ENCODE results near the gene PHF21B. TPM values are rescaled to one million over a fixed set of nuclear protein-coding genes. Genes with fewer than 3 reads are reported as not detected.

The PHF21B gene
- total and polyA plus RNA-seq, 5 donors from 2014 or later = not detected

DNA sequence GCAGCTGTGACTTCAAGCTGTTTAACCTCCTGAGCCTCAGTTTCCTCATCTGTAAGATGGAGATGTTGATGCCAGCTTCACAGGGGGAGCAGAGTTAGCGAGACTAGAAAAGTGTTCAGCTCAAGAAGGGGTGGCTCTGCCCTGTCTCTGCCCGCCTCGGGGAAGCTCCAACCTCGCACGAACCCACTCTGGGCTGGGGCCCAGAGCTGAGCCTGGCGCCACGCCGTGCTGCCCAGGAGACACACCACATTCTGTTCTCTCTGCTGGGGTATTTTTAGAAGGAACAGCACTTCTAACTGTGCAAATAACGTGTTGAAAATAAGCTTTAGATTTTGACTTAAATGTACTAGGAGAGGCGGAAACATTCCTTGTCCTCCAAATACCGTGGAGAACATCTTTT lies 74.1 kb downstream of the PHF21B start:
- Histone ChIP-seq H3K27ac (ENCODE audit: insufficient read depth, low read length, poor library complexity, severe bottlenecking) (no peak overlapping the region), H3K36me3 (ENCODE audit: control insufficient read depth, insufficient read depth, low read length) (no peaks in the 10 kb centered on the region), H3K4me1 (ENCODE audit: control insufficient read depth, insufficient read depth, low read length, poor library complexity, severe bottlenecking) (no peaks in the 10 kb centered on the region), H3K27me3 (ENCODE audit: control insufficient read depth, insufficient read depth, low read length) (no peaks in the 10 kb centered on the region), H3K9me3 (ENCODE audit: control insufficient read depth in 2 of 2, low read length in 2 of 2) (no peaks in the 10 kb centered on the region), H3K4me3 (ENCODE audit: low read depth, low read length) (no peak overlapping the region)
- Mint-ChIP-seq H3K27ac (no peak overlapping the region), H3K4me3 (no peak overlapping the region), H3K4me1 (no peaks in the 10 kb centered on the region), H3K9me3 (peaks cover 0 to 2% (median 0%) of the 10 kb centered on the region in 7 donors), H3K36me3 (no peaks in the 10 kb centered on the region), H3K27me3 (no peaks in the 10 kb centered on the region)
- DNase-seq = no peak
- ATAC-seq (ENCODE audit: low read depth in 2 of 2) = no peak

DNA sequence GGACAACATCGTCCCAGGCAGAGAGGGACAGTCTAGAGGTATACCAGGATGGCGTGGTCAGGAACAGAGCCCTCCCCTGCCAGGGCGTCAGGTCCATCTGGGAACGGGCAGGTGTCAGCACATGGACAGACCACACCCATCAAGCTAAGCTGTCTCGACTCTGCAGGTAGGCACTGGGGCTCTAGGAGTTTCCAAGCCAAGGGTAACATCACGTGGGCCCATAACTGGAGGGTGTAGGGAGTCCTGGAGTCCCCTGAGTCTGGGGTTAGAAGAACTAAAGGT lies 75.4 kb downstream of the PHF21B start:
- H3K9me3 ChIP-seq (ENCODE audit: control insufficient read depth in 2 of 2, low read length in 2 of 2) = no peaks in the 10 kb centered on the region
- ATAC-seq (ENCODE audit: low read depth in 2 of 2) (no peak), DNase-seq (no peak)
- Mint-ChIP-seq H3K36me3 (no peaks in the 10 kb centered on the region), H3K4me3 (no peak overlapping the region), H3K9me3 (no peaks in the 10 kb centered on the region), H3K27me3 (no peaks in the 10 kb centered on the region), H3K4me1 (no peaks in the 10 kb centered on the region), H3K27ac (no peak overlapping the region)
- no peak overlapping the region for H3K4me3 ChIP-seq (ENCODE audit: low read depth, low read length)
- no peaks in the 10 kb centered on the region for H3K4me1 ChIP-seq (ENCODE audit: control insufficient read depth, insufficient read depth, low read length, poor library complexity, severe bottlenecking)
- no peaks in the 10 kb centered on the region for H3K36me3 ChIP-seq (ENCODE audit: control insufficient read depth, insufficient read depth, low read length)
- H3K27me3 ChIP-seq (ENCODE audit: control insufficient read depth, insufficient read depth, low read length) = no peaks in the 10 kb centered on the region
- no peak overlapping the region for H3K27ac ChIP-seq (ENCODE audit: insufficient read depth, low read length, poor library complexity, severe bottlenecking)

DNA sequence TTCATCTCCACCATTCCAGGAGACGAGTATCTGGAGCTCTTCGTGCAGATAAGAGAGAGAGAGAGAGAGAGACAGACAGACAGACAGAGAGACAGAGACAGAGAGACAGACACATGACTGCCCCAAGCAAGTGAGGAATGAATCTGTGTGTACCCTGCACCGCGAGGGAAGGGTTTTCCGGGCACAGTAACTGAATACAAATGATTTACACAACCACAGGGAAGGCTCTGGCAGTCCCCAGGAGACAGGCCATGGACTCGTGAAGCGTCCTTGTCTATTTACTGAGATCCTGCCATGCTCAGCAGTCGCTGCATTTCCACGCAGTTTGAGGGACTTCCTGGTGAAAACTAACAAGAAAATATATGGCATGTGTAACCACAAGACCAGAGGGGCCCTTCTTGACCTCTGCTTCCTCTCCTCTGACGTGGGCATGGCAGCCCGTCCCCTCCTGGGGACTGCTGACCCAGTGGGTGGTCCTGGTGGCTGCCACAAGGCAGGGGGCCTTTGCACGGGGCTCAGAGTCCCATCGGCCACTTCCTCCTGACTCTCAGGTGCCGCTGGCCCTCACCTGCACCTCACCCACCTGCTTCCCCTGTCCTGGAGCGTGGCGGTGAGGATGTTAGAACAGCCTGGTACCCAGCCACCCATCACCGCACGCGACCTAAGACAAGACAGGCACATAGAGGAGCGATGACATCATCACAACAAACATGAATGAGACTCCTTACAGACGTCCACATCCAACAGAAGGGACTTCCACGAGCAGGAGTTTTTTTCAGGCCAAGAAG lies 75.9 kb downstream of the PHF21B start:
- no peak for DNase-seq
- H3K27me3 Mint-ChIP-seq = no peaks in the 10 kb centered on the region

DNA sequence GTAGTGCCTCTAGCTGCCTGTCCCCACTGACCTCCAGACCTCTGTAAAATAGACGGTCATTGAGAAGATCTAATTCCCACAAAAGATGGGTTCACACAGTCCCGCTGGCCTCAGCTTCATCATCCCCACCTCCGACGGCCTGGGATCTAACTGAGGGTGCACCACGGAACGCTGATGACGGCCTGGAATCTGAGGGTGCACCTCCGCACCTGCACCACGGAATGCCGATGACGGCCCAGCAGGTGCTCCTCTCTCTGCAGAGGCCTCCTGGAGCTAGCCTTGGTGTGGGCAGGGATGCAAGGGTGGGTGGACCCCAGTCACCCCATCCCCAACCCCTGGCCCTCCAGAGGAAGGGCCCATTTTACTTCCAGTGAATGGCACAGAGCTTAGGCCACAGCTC lies 77.3 kb downstream of the PHF21B start:
- no peaks in the 10 kb centered on the region for H3K4me1 Mint-ChIP-seq
- no peak overlapping the region for H3K27ac Mint-ChIP-seq
- H3K4me3 Mint-ChIP-seq = no peak overlapping the region
- no peak overlapping the region for H3K27ac ChIP-seq (ENCODE audit: insufficient read depth, low read length, poor library complexity, severe bottlenecking)
- no peaks in the 10 kb centered on the region for H3K9me3 Mint-ChIP-seq
- no peaks in the 10 kb centered on the region for H3K27me3 Mint-ChIP-seq
- no peak overlapping the region for H3K4me3 ChIP-seq (ENCODE audit: low read depth, low read length)
- no peaks in the 10 kb centered on the region for H3K4me1 ChIP-seq (ENCODE audit: control insufficient read depth, insufficient read depth, low read length, poor library complexity, severe bottlenecking)
- ATAC-seq (ENCODE audit: low read depth in 2 of 2) = no peak
- no peaks in the 10 kb centered on the region for H3K36me3 ChIP-seq (ENCODE audit: control insufficient read depth, insufficient read depth, low read length)
- DNase-seq = no peak
- no peaks in the 10 kb centered on the region for H3K27me3 ChIP-seq (ENCODE audit: control insufficient read depth, insufficient read depth, low read length)
- no peaks in the 10 kb centered on the region for H3K9me3 ChIP-seq (ENCODE audit: control insufficient read depth in 2 of 2, low read length in 2 of 2)
- H3K36me3 Mint-ChIP-seq = no peaks in the 10 kb centered on the region

More for the DNA sequence above, 75.9 kb downstream of the PHF21B start:
- no peak overlapping the region for H3K4me3 ChIP-seq (ENCODE audit: low read depth, low read length)
- H3K4me1 ChIP-seq (ENCODE audit: control insufficient read depth, insufficient read depth, low read length, poor library complexity, severe bottlenecking) = no peaks in the 10 kb centered on the region
- no peak overlapping the region for H3K4me3 Mint-ChIP-seq
- H3K36me3 Mint-ChIP-seq = no peaks in the 10 kb centered on the region
- H3K27me3 ChIP-seq (ENCODE audit: control insufficient read depth, insufficient read depth, low read length) = no peaks in the 10 kb centered on the region
- H3K9me3 ChIP-seq (ENCODE audit: control insufficient read depth in 2 of 2, low read length in 2 of 2) = no peaks in the 10 kb centered on the region
- H3K4me1 Mint-ChIP-seq = no peaks in the 10 kb centered on the region
- no peak overlapping the region for H3K27ac ChIP-seq (ENCODE audit: insufficient read depth, low read length, poor library complexity, severe bottlenecking)
- ATAC-seq (ENCODE audit: low read depth in 2 of 2) = no peak
- H3K36me3 ChIP-seq (ENCODE audit: control insufficient read depth, insufficient read depth, low read length) = no peaks in the 10 kb centered on the region
- no peak overlapping the region for H3K27ac Mint-ChIP-seq
- no peaks in the 10 kb centered on the region for H3K9me3 Mint-ChIP-seq

DNA sequence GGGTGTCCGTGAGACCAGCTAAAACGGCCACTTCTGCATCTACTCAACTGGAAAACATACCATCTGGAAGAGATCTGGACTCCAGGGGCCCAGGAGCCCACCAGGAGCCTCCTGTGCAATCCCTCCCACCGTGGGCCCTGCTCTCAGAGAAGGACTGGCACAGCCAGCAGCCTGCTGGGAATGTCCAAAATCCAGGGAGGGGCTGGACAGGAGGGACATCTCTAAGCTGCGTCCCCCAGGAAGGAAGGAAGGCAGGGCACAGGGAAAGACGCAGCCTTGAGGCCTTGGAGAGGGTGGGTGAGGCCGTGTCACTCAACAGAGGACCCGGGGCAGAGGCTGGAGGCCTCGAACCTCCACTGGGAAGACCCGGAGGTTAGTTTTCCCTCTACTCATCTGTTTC lies 78.0 kb downstream of the PHF21B start:
- Histone ChIP-seq H3K27ac (ENCODE audit: insufficient read depth, low read length, poor library complexity, severe bottlenecking) (no peak overlapping the region), H3K4me3 (ENCODE audit: low read depth, low read length) (no peak overlapping the region), H3K9me3 (ENCODE audit: control insufficient read depth in 2 of 2, low read length in 2 of 2) (no peaks in the 10 kb centered on the region), H3K27me3 (ENCODE audit: control insufficient read depth, insufficient read depth, low read length) (no peaks in the 10 kb centered on the region), H3K36me3 (ENCODE audit: control insufficient read depth, insufficient read depth, low read length) (no peaks in the 10 kb centered on the region), H3K4me1 (ENCODE audit: control insufficient read depth, insufficient read depth, low read length, poor library complexity, severe bottlenecking) (no peaks in the 10 kb centered on the region)
- Mint-ChIP-seq H3K27me3 (no peaks in the 10 kb centered on the region), H3K9me3 (no peaks in the 10 kb centered on the region), H3K27ac (no peak overlapping the region), H3K36me3 (no peaks in the 10 kb centered on the region), H3K4me1 (no peaks in the 10 kb centered on the region), H3K4me3 (no peak overlapping the region)
- DNase-seq (no peak), ATAC-seq (ENCODE audit: low read depth in 2 of 2) (no peak)

DNA sequence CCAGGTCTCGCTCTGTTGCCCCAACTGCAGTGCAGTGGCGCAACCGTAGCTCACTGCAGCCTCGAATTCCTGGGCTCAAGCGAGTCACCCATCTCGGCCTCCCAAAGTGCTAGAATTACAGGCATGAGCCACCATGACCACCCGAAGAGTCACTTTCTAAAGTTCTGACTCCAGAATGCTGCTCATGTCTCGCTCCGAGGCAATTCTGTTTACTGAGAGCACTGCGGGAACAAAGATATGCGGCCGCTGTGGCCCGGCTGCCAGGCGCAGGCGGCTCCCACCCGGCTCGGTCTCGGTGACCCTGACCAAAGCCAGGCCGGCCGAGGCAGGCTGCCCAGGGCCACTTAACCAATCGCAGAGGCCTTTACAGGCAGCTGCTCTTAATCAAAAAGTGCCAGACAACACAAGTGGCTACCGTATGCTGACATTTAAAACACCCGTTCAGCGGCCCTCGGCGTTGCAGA lies 78.7 kb downstream of the PHF21B start:
- Mint-ChIP-seq H3K4me1 (no peaks in the 10 kb centered on the region), H3K27ac (no peak overlapping the region), H3K9me3 (no peaks in the 10 kb centered on the region), H3K27me3 (no peaks in the 10 kb centered on the region), H3K36me3 (no peaks in the 10 kb centered on the region), H3K4me3 (no peak overlapping the region)
- no peak overlapping the region for H3K27ac ChIP-seq (ENCODE audit: insufficient read depth, low read length, poor library complexity, severe bottlenecking)
- no peak for DNase-seq
- no peaks in the 10 kb centered on the region for H3K9me3 ChIP-seq (ENCODE audit: control insufficient read depth in 2 of 2, low read length in 2 of 2)
- ATAC-seq (ENCODE audit: low read depth in 2 of 2) = no peak
- H3K36me3 ChIP-seq (ENCODE audit: control insufficient read depth, insufficient read depth, low read length) = no peaks in the 10 kb centered on the region
- no peaks in the 10 kb centered on the region for H3K4me1 ChIP-seq (ENCODE audit: control insufficient read depth, insufficient read depth, low read length, poor library complexity, severe bottlenecking)
- H3K4me3 ChIP-seq (ENCODE audit: low read depth, low read length) = no peak overlapping the region
- H3K27me3 ChIP-seq (ENCODE audit: control insufficient read depth, insufficient read depth, low read length) = no peaks in the 10 kb centered on the region

DNA sequence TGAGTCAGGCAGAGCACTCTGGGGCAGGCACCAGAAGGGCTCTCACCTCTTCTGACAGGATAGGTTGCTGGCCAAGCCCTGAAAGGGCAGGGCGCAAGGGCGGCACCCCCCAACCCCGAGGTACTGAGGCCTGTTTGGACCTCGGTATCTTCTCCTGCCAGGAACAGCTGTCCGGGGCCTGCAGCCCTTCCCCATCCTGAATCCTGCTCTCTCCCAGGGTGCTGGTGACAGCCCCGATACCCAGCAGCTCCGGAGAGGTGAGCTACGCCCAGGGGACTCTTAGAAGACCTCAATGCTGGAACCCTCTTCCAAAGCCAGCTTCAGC lies 79.1 kb downstream of the PHF21B start:
- no peaks in the 10 kb centered on the region for H3K27me3 Mint-ChIP-seq
- Histone ChIP-seq H3K4me3 (ENCODE audit: low read depth, low read length) (no peak overlapping the region), H3K9me3 (ENCODE audit: control insufficient read depth in 2 of 2, low read length in 2 of 2) (no peaks in the 10 kb centered on the region), H3K27ac (ENCODE audit: insufficient read depth, low read length, poor library complexity, severe bottlenecking) (no peak overlapping the region), H3K36me3 (ENCODE audit: control insufficient read depth, insufficient read depth, low read length) (no peaks in the 10 kb centered on the region), H3K27me3 (ENCODE audit: control insufficient read depth, insufficient read depth, low read length) (no peaks in the 10 kb centered on the region), H3K4me1 (ENCODE audit: control insufficient read depth, insufficient read depth, low read length, poor library complexity, severe bottlenecking) (no peaks in the 10 kb centered on the region)
- no peak overlapping the region for H3K4me3 Mint-ChIP-seq
- no peaks in the 10 kb centered on the region for H3K4me1 Mint-ChIP-seq
- H3K27ac Mint-ChIP-seq = no peak overlapping the region
- ATAC-seq (ENCODE audit: low read depth in 2 of 2) (no peak), DNase-seq (no peak)
- H3K36me3 Mint-ChIP-seq = no peaks in the 10 kb centered on the region
- H3K9me3 Mint-ChIP-seq = no peaks in the 10 kb centered on the region

DNA sequence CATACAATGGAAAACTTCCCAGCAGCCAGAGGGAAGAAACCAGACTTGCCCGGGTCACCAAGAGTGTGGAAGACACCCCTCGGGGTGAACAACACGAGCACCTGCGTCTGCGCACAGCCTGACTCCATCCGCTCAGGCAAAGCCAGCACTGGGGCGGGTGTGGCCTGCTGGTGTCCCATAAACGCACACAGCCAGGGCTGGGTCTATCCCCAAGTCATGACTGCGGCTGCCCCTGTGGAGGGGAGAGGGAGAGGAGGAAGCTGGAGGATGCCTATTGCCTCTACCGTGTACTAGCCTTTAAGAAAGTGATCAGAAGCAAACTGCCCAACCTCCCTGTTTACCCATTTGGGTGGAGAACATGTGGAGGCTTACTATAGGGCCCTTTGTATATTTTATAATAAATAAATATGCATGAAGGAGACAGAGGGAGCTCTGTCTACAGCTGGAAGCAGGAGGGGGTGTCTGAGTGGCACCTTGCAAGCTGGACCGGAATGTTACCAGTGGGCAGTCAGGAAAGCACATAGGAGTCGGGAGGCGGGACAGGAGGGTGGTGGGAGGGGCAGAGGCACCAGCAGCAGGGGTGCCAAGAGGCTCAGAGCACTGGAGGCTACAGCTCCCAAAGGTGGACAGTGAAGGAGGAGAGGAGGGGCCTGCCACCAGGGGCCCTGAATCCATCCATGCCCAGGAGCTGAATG lies 79.6 kb downstream of the PHF21B start:
- ATAC-seq (ENCODE audit: low read depth in 2 of 2) (no peak), DNase-seq (no peak)
- no peaks in the 10 kb centered on the region for H3K4me1 Mint-ChIP-seq
- no peaks in the 10 kb centered on the region for H3K36me3 Mint-ChIP-seq
- Histone ChIP-seq H3K9me3 (ENCODE audit: control insufficient read depth in 2 of 2, low read length in 2 of 2) (no peaks in the 10 kb centered on the region), H3K4me1 (ENCODE audit: control insufficient read depth, insufficient read depth, low read length, poor library complexity, severe bottlenecking) (no peaks in the 10 kb centered on the region), H3K36me3 (ENCODE audit: control insufficient read depth, insufficient read depth, low read length) (no peaks in the 10 kb centered on the region), H3K27ac (ENCODE audit: insufficient read depth, low read length, poor library complexity, severe bottlenecking) (no peak overlapping the region), H3K27me3 (ENCODE audit: control insufficient read depth, insufficient read depth, low read length) (no peaks in the 10 kb centered on the region), H3K4me3 (ENCODE audit: low read depth, low read length) (no peak overlapping the region)
- no peak overlapping the region for H3K27ac Mint-ChIP-seq
- no peaks in the 10 kb centered on the region for H3K27me3 Mint-ChIP-seq
- no peak overlapping the region for H3K4me3 Mint-ChIP-seq
- no peaks in the 10 kb centered on the region for H3K9me3 Mint-ChIP-seq

All from CD4-positive, CD25-positive, alpha-beta regulatory T cell (primary cell).